ENCODE measurements around the gene CANX. TPM values are rescaled to one million over a fixed set of nuclear protein-coding genes. Genes with fewer than 3 reads are reported as not detected.
A peak's percentile ranks its signal among the peaks of the same experiment; 100 is the strongest.

The CANX gene
- total and polyA plus RNA-seq, 9 of the 15 experiments (the other 6 are each of a cell fraction or from before 2014, with no cell fraction given): 155 to 893 (median 589) TPM

- 0 out of 2 replicates have a peak, but pooled peaks have one; percentile 28 for TF ChIP-seq ZBTB26 (CRISPR knock-in tag; IDR thresholded peaks at IDR 0.05)
- no peak for TF ChIP-seq ZNF77 (CRISPR knock-in tag; IDR thresholded peaks at IDR 0.05)
- TF ChIP-seq L3MBTL2 (IDR thresholded peaks at IDR 0.05): peak; percentile 95
- no peak; the same call in 1 of the 2 replicates for TF ChIP-seq TOE1 (IDR thresholded peaks at IDR 0.05; ENCODE audit: borderline replicate concordance)
- TF ChIP-seq TOE1 (CRISPR knock-in tag; IDR thresholded peaks at IDR 0.05; ENCODE audit: borderline replicate concordance, low read depth): no peak
- 0 out of 2 replicates have a peak, but pooled peaks have one; percentile 57 for TF ChIP-seq RBM14 (IDR thresholded peaks at IDR 0.05; ENCODE audit: borderline replicate concordance, insufficient read depth, low read depth, low read length)
- no peak for TF ChIP-seq LARP7 (IDR thresholded peaks at IDR 0.05)
- no peak for TF ChIP-seq DNMT1 (IDR thresholded peaks at IDR 0.05)
- TF ChIP-seq MCM5 (IDR thresholded peaks at IDR 0.05; ENCODE audit: low read depth): no peak
- no peak for TF ChIP-seq TFAP4 (CRISPR knock-in tag; IDR thresholded peaks at IDR 0.05; ENCODE audit: borderline replicate concordance)
- TF ChIP-seq SAP30 (IDR thresholded peaks at IDR 0.05; ENCODE audit: borderline replicate concordance, insufficient read depth, low read depth, low read length, poor library complexity, severe bottlenecking): no peak
- TF ChIP-seq ZNF184 (CRISPR knock-in tag; IDR thresholded peaks at IDR 0.05): no peak
- TF ChIP-seq BCLAF1 (IDR thresholded peaks at IDR 0.05; ENCODE audit: borderline replicate concordance in 1 of 2, control insufficient read depth in 1 of 2, low read depth in 2 of 2, low read length in 1 of 2): no peak
- no peak; the same call in 1 of the 2 replicates for TF ChIP-seq NCOR1 (IDR thresholded peaks at IDR 0.05)
- 0 out of 2 replicates have a peak, but pooled peaks have one; percentile 50 for TF ChIP-seq ETS1 (conservative IDR thresholded peaks at IDR 0.05; ENCODE audit: control insufficient read depth, low read depth, low read length)
- peak; percentile 34 for TF ChIP-seq PCBP2 (IDR thresholded peaks at IDR 0.05; ENCODE audit: low read depth, low read length, poor library complexity, severe bottlenecking)
- TF ChIP-seq CCAR2 (IDR thresholded peaks at IDR 0.05; ENCODE audit: low read depth, low read length): no peak
- TF ChIP-seq ZBTB12 (CRISPR knock-in tag; IDR thresholded peaks at IDR 0.05): no peak
- peak; percentile 56 for TF ChIP-seq KDM5B (IDR thresholded peaks at IDR 0.05; ENCODE audit: insufficient replicate concordance, low read depth, low read length)
Observed at GRCh38 chr5:179698935-179699615, at the start of gene CANX (continued).
